Neural cell (in vitro differentiated cells): ENCODE data around the gene SPAM1. TPM values are rescaled to one million over a fixed set of nuclear protein-coding genes. Genes with fewer than 3 reads are reported as not detected.

Experiments used
- H2AFZ ChIP-seq: fragments of 200-600, 300-800 bp; sonication (generic), shearing (Covaris generic); 2 replicates; pipeline ENCODE4 v1.6.0; 2014; ENCODE audit warnings: low read depth, mild to moderate bottlenecking, antibody characterized with exemption, low read length, moderate library complexity
- H3F3A ChIP-seq: fragments of 200-600 bp; shearing (Covaris generic); 2 replicates; pipeline ENCODE4 v1.6.1; 2016; ENCODE audit warnings: mild to moderate bottlenecking, moderate library complexity, mixed read lengths, antibody characterized with exemption, low read length; ENCODE audit not compliant: insufficient read depth, poor library complexity, severe bottlenecking
- H3K27ac ChIP-seq: fragments of 200-600, 300-800 bp; sonication (generic), shearing (Covaris generic); 2 replicates; pipeline ENCODE4 v1.5.1; 2014; ENCODE audit warnings: mild to moderate bottlenecking, low read length, moderate library complexity
- H3K27me3 ChIP-seq: fragments of 300-800, 200-600 bp; sonication (generic), shearing (Covaris generic); 2 replicates; pipeline ENCODE4 v1.6.0; 2014; ENCODE audit warnings: mild to moderate bottlenecking, low read depth, low read length, moderate library complexity; ENCODE audit not compliant: insufficient read depth
- H3K36me3 ChIP-seq: fragments of 300-800, 200-600 bp; sonication (generic), shearing (Covaris generic); 2 replicates; pipeline ENCODE4 v1.5.1; 2014; ENCODE audit warnings: mild to moderate bottlenecking, antibody characterized with exemption, low read length, moderate library complexity; ENCODE audit not compliant: insufficient read depth
- H3K4me2 ChIP-seq: fragments of 300-800, 200-600 bp; sonication (generic), shearing (Covaris generic); 2 replicates; pipeline ENCODE4 v1.6.0; 2014; ENCODE audit warnings: mild to moderate bottlenecking, low read length
- H3K4me3 ChIP-seq: fragments of 300-800, 200-600 bp; sonication (generic), shearing (Covaris generic); 2 replicates; pipeline ENCODE4 v1.5.1; 2014; ENCODE audit warnings: mild to moderate bottlenecking, low read length, moderate library complexity
- H3K79me2 ChIP-seq: fragments of 200-600 bp; shearing (Covaris generic); replicated peaks from 2 replicates; pipeline ENCODE4 v1.6.0; 2014; ENCODE audit warnings: mild to moderate bottlenecking, low read length, moderate library complexity; ENCODE audit not compliant: insufficient read depth
- H3K9ac ChIP-seq: fragments of 300-800, 200-600 bp; sonication (generic), shearing (Covaris generic); 2 replicates; pipeline ENCODE4 v1.6.1; 2016; ENCODE audit warnings: mild to moderate bottlenecking, low read length, mixed read lengths
- H3K9me2 ChIP-seq: fragments of 200-600 bp; shearing (Covaris generic); 2 replicates; pipeline ENCODE4 v1.6.1; 2016; ENCODE audit warnings: mild to moderate bottlenecking, low read length, mixed read lengths; ENCODE audit not compliant: insufficient read depth
- H3K9me3 ChIP-seq: fragments of 200-600, 300-800 bp; sonication (generic), shearing (Covaris generic); 2 replicates; pipeline ENCODE4 v1.6.1; 2016; ENCODE audit warnings: mild to moderate bottlenecking, mixed run types, low read length, moderate library complexity, mixed read lengths
- H4K20me1 ChIP-seq: fragments of 200-600 bp; shearing (Covaris generic); 2 replicates; pipeline ENCODE4 v1.6.1; 2016; ENCODE audit warnings: mild to moderate bottlenecking, mixed run types; ENCODE audit not compliant: insufficient read depth
- CTCF ChIP-seq: fragments of 450-650 bp; IDR thresholded peaks from 2 replicates; pipeline ENCODE4 v1.5.1; 2014; ENCODE audit warnings: antibody characterized with exemption, mild to moderate bottlenecking, moderate library complexity; ENCODE audit not compliant: poor library complexity, severe bottlenecking
- EP300 ChIP-seq: fragments of 450-650 bp; conservative IDR thresholded peaks from 2 replicates; pipeline ENCODE4 v1.6.1; 2014; ENCODE audit warnings: antibody characterized with exemption, mild to moderate bottlenecking, moderate library complexity; ENCODE audit not compliant: poor library complexity, severe bottlenecking
- EZH2 ChIP-seq: fragments of 200-600, 300-800 bp; shearing (Covaris generic), sonication (generic); IDR thresholded peaks from 2 replicates; pipeline ENCODE4 v1.6.1; 2014; ENCODE audit warnings: antibody characterized with exemption, low read length, borderline replicate concordance, mild to moderate bottlenecking; ENCODE audit not compliant: insufficient read depth, poor library complexity, severe bottlenecking
- MXI1 ChIP-seq: fragments of 450-650 bp; conservative IDR thresholded peaks from 2 replicates; pipeline ENCODE4 v1.6.1; 2014; ENCODE audit warnings: antibody characterized with exemption, mild to moderate bottlenecking; ENCODE audit not compliant: poor library complexity, severe bottlenecking
- POLR2AphosphoS5 ChIP-seq: IDR thresholded peaks from 2 replicates; pipeline ENCODE4 v1.6.1; 2012
- RAD21 ChIP-seq: fragments of 450-650 bp; conservative IDR thresholded peaks from 2 replicates; pipeline ENCODE4 v1.6.1; 2014; ENCODE audit warnings: antibody characterized with exemption, mild to moderate bottlenecking, moderate library complexity
- REST ChIP-seq: IDR thresholded peaks from 2 replicates; pipeline ENCODE4 v1.6.1; 2012; ENCODE audit warnings: borderline replicate concordance
- SMC3 ChIP-seq: fragments of 450-650 bp; conservative IDR thresholded peaks from 2 replicates; pipeline ENCODE4 v1.6.1; 2014; ENCODE audit warnings: antibody characterized with exemption, mild to moderate bottlenecking, moderate library complexity; ENCODE audit not compliant: poor library complexity
- TAF1 ChIP-seq: IDR thresholded peaks from 2 replicates; pipeline ENCODE4 v1.6.1; 2012; ENCODE audit warnings: low read depth
- polyA plus RNA-seq: library from polyadenylated mRNA; depleted of rRNA; stranded (reverse); fragments of >200 nt; gene quantifications from 2 replicates; pipeline ENCODE4 v1.2.3, GENCODE V29; 2014

SPAM1 gene
- polyA plus RNA-seq, 1 donor from 2014 or later, result not detected

GRCh38 chr7:123993996-123994395, 69.0 kb downstream of the SPAM1 start:
- Histone ChIP-seq H3K36me3 (no peaks in the 10 kb centered on the region), H3K9ac (no peak overlapping the region), H3K27ac (no peak overlapping the region), H3K4me3 (no peak overlapping the region), H3K79me2 (no peaks in the 10 kb centered on the region), H3K27me3 (no peaks in the 10 kb centered on the region), H4K20me1 (no peaks in the 10 kb centered on the region), H3K9me2 (no peaks in the 10 kb centered on the region), H2AFZ (no peak overlapping the region), H3F3A (no peaks in the 10 kb centered on the region), H3K4me2 (no peak overlapping the region), H3K9me3 (no peaks in the 10 kb centered on the region)
- TF ChIP-seq MXI1, result no peak
- no peak for TF ChIP-seq CTCF
- TF ChIP-seq RAD21, result no peak

GRCh38 chr7:123994449-123994848, 69.4 kb downstream of the SPAM1 start:
- TF ChIP-seq REST, result no peak
- no peak for TF ChIP-seq RAD21
- no peak for TF ChIP-seq CTCF
- no peak for TF ChIP-seq SMC3
- no peak for TF ChIP-seq MXI1
- TF ChIP-seq TAF1, result no peak
- no peak for TF ChIP-seq POLR2AphosphoS5
- no peak for TF ChIP-seq EZH2
- no peak for TF ChIP-seq EP300
- Histone ChIP-seq H3K9ac (no peak overlapping the region), H3F3A (no peaks in the 10 kb centered on the region), H3K4me3 (no peak overlapping the region), H3K4me2 (no peak overlapping the region), H3K79me2 (no peaks in the 10 kb centered on the region), H4K20me1 (no peaks in the 10 kb centered on the region), H2AFZ (no peak overlapping the region), H3K36me3 (no peaks in the 10 kb centered on the region), H3K27me3 (no peaks in the 10 kb centered on the region), H3K9me3 (no peaks in the 10 kb centered on the region), H3K27ac (no peak overlapping the region), H3K9me2 (no peaks in the 10 kb centered on the region)
